ENCODE results near the gene ENOX1.

Gene ENOX1

GRCh38 chr13:43267916-43268315 lies 518.9 kb downstream of the ENOX1 start:
- H3K27ac ChIP-seq = no peak overlapping the region

GRCh38 chr13:43266936-43267615 lies 519.7 kb downstream of the ENOX1 start:
- H3K27ac ChIP-seq = no peak overlapping the region
- no peak for TF ChIP-seq ZFX (IDR thresholded peaks at IDR 0.05)
- TF ChIP-seq, protein P1, sequence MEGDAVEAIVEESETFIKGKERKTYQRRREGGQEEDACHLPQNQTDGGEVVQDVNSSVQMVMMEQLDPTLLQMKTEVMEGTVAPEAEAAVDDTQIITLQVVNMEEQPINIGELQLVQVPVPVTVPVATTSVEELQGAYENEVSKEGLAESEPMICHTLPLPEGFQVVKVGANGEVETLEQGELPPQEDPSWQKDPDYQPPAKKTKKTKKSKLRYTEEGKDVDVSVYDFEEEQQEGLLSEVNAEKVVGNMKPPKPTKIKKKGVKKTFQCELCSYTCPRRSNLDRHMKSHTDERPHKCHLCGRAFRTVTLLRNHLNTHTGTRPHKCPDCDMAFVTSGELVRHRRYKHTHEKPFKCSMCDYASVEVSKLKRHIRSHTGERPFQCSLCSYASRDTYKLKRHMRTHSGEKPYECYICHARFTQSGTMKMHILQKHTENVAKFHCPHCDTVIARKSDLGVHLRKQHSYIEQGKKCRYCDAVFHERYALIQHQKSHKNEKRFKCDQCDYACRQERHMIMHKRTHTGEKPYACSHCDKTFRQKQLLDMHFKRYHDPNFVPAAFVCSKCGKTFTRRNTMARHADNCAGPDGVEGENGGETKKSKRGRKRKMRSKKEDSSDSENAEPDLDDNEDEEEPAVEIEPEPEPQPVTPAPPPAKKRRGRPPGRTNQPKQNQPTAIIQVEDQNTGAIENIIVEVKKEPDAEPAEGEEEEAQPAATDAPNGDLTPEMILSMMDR (conservative IDR thresholded peaks at IDR 0.05) = no peak

More at GRCh38 chr13:43267916-43268315, 518.9 kb downstream of the ENOX1 start:
- TF ChIP-seq, protein P1 (conservative IDR thresholded peaks at IDR 0.05) = no peak
- no peak for TF ChIP-seq ZFX (IDR thresholded peaks at IDR 0.05)

GRCh38 chr13:43265028-43265427 lies 521.7 kb downstream of the ENOX1 start:
- TF ChIP-seq, protein P1 (conservative IDR thresholded peaks at IDR 0.05) = no peak
- no peak for TF ChIP-seq ZFX (IDR thresholded peaks at IDR 0.05)
- H3K27ac ChIP-seq = no peak overlapping the region

GRCh38 chr13:43264458-43264857 lies 522.3 kb downstream of the ENOX1 start:
- no peak overlapping the region for H3K27ac ChIP-seq
- no peak for TF ChIP-seq ZFX (IDR thresholded peaks at IDR 0.05)
- TF ChIP-seq, protein P1 (conservative IDR thresholded peaks at IDR 0.05) = no peak

GRCh38 chr13:43263047-43263446 lies 523.7 kb downstream of the ENOX1 start:
- H3K27ac ChIP-seq = no peak overlapping the region
- TF ChIP-seq ZFX (IDR thresholded peaks at IDR 0.05) = no peak
- TF ChIP-seq, protein P1 (conservative IDR thresholded peaks at IDR 0.05) = no peak

DNA sequence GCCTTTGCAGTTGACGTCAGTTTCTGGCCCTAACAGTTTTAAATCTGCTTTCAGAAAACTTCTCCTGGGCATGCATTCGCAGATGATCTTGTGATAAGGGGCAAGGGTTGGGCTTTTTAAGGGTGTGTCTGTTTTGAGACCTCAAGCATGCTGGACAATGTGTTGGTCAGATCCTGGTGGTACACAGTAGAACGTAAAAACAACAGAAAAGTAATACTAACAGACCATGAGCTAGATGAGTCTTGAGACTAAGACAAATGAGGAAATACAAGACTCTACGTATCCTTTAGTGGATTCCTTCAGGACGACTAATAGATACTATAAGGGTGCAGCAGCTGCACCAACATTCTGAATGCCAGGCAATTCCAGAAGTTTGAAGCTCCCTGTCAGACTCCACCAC lies 525.8 kb downstream of the ENOX1 start:
- TF ChIP-seq, protein P1 (conservative IDR thresholded peaks at IDR 0.05) = no peak
- TF ChIP-seq ZFX (IDR thresholded peaks at IDR 0.05) = no peak

DNA sequence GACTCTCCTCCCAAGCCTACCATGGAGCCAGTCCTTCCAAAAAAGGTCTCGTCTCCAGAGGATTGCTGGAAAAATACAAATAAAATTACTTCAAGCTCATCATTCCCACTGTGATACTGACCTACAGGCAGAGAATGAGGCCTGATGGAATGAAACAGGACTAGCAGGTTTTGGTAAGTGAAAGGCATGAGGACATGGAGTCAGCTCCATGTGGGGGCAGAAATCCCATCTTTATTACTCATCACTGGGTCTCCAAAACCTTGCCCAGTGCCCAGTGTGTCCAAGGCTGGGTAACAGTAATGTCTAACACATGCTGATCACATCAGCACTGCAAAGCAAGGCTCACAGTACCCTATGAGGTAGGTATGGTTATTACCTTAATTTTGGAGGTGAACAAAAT lies 528.0 kb downstream of the ENOX1 start:
- no peak overlapping the region for H3K27ac ChIP-seq
- TF ChIP-seq, protein P1 (conservative IDR thresholded peaks at IDR 0.05) = no peak
- TF ChIP-seq ZFX (IDR thresholded peaks at IDR 0.05) = no peak

More for the DNA sequence above, 525.8 kb downstream of the ENOX1 start:
- no peak overlapping the region for H3K27ac ChIP-seq

Data from C4-2B (cell line).